SK-N-SH treated with all-trans-retinoic acid at 6 μM for 48 hours (cell line): ENCODE results near the gene SMARCC2.

Experiments
- ATAC-seq: fragments of 200-7000 bp; cut with Tn5 transposase; 3 replicates; pipeline ENCODE4 v1.9.1; 2020; ENCODE audit warnings: mild to moderate bottlenecking, moderate library complexity
- ARNTL ChIP-seq: fragments of 450-650 bp; formaldehyde crosslinking; IDR thresholded peaks from 2 replicates; pipeline ENCODE4 v1.5.0; 2020; ENCODE audit warnings: low read depth, mild to moderate bottlenecking, moderate library complexity, borderline replicate concordance
- BACH2 ChIP-seq: fragments of 250-450 bp; sonication (Bioruptor Pico); IDR thresholded peaks from 2 replicates; pipeline ENCODE4 v1.9.0; 2021; ENCODE audit warnings: mild to moderate bottlenecking, borderline replicate concordance
- CSDC2 ChIP-seq: fragments of 250-450 bp; sonication (Bioruptor Pico); IDR thresholded peaks from 2 replicates; pipeline ENCODE4 v1.5.0; 2020; ENCODE audit warnings: mild to moderate bottlenecking, moderate library complexity
- GLIS3 ChIP-seq: fragments of 250-450 bp; sonication (Bioruptor Pico); IDR thresholded peaks from 2 replicates; pipeline ENCODE4 v1.5.0; 2020; ENCODE audit warnings: mild to moderate bottlenecking, moderate library complexity
- ISL1 ChIP-seq: fragments of 250-450 bp; sonication (Bioruptor Pico); IDR thresholded peaks from 2 replicates; pipeline ENCODE4 v2.1.2; 2022; ENCODE audit warnings: mild to moderate bottlenecking, moderate library complexity
- OSR1 ChIP-seq: fragments of 250-450 bp; sonication (Bioruptor Pico); IDR thresholded peaks from 2 replicates; pipeline ENCODE4 v1.8.0; 2022; ENCODE audit warnings: moderate library complexity, mild to moderate bottlenecking, inconsistent platforms
- PPARA ChIP-seq: fragments of 250-450 bp; sonication (Bioruptor Pico); IDR thresholded peaks from 2 replicates; pipeline ENCODE4 v1.5.0; 2020; ENCODE audit warnings: mild to moderate bottlenecking, borderline replicate concordance
- RARB ChIP-seq: fragments of 250-450 bp; sonication (Bioruptor Pico); IDR thresholded peaks from 2 replicates; pipeline ENCODE4 v1.8.0; 2021; ENCODE audit warnings: mild to moderate bottlenecking, moderate library complexity
- SNAI2 ChIP-seq: fragments of 250-450 bp; sonication (Bioruptor Pico); IDR thresholded peaks from 2 replicates; pipeline ENCODE4 v1.5.0; 2020; ENCODE audit warnings: mild to moderate bottlenecking, moderate library complexity
- TOX ChIP-seq: fragments of 250-450 bp; sonication (Bioruptor Pico); IDR thresholded peaks from 2 replicates; pipeline ENCODE4 v1.8.0; 2021; ENCODE audit warnings: mild to moderate bottlenecking, moderate library complexity, borderline replicate concordance
- ZC3H10 ChIP-seq: fragments of 250-450 bp; sonication (Bioruptor Pico); IDR thresholded peaks from 2 replicates; pipeline ENCODE4 v1.5.1; 2021; ENCODE audit warnings: mild to moderate bottlenecking, moderate library complexity
- ZFP3 ChIP-seq: fragments of 250-450 bp; sonication (Bioruptor Pico); IDR thresholded peaks from 2 replicates; pipeline ENCODE4 v1.5.0; 2020; ENCODE audit warnings: mild to moderate bottlenecking, moderate library complexity
- ZFP30 ChIP-seq: fragments of 450-650 bp; formaldehyde crosslinking; IDR thresholded peaks from 2 replicates; pipeline ENCODE4 v1.5.0; 2022; ENCODE audit warnings: mild to moderate bottlenecking, moderate library complexity
- ZNF565 ChIP-seq: fragments of 450-650 bp; formaldehyde crosslinking; conservative IDR thresholded peaks from 2 replicates; pipeline ENCODE4 v1.5.0; 2020; ENCODE audit warnings: low read depth, mild to moderate bottlenecking, moderate library complexity
- ZNF70 ChIP-seq: fragments of 450-650 bp; formaldehyde crosslinking; IDR thresholded peaks from 2 replicates; pipeline ENCODE4 v1.5.0; 2020; ENCODE audit warnings: mild to moderate bottlenecking, moderate library complexity
- ZNF8 ChIP-seq: fragments of 450-650 bp; formaldehyde crosslinking; IDR thresholded peaks from 2 replicates; pipeline ENCODE4 v1.5.0; 2020; ENCODE audit warnings: mild to moderate bottlenecking, moderate library complexity
- TF ChIP-seq, protein P1 (sequence below): fragments of 250-450 bp; sonication (Bioruptor Pico); IDR thresholded peaks from 2 replicates; pipeline ENCODE4 v1.5.0; 2020; ENCODE audit warnings: mild to moderate bottlenecking, moderate library complexity
- TF ChIP-seq, protein P2 (sequence below): fragments of 250-450 bp; sonication (Bioruptor Pico); IDR thresholded peaks from 2 replicates; pipeline ENCODE4 v1.5.1; 2020; ENCODE audit warnings: low read depth, mild to moderate bottlenecking, moderate library complexity
- TF ChIP-seq, protein P3 (sequence below): fragments of 250-450 bp; sonication (Bioruptor Pico); IDR thresholded peaks from 2 replicates; pipeline ENCODE4 v1.8.0; 2021; ENCODE audit warnings: low read depth, mild to moderate bottlenecking, moderate library complexity, borderline replicate concordance
- TF ChIP-seq, protein P4 (sequence below): fragments of 250-450 bp; sonication (Bioruptor Pico); IDR thresholded peaks from 2 replicates; pipeline ENCODE4 v1.5.1; 2021; ENCODE audit warnings: mild to moderate bottlenecking, moderate library complexity

The SMARCC2 gene

DNA sequence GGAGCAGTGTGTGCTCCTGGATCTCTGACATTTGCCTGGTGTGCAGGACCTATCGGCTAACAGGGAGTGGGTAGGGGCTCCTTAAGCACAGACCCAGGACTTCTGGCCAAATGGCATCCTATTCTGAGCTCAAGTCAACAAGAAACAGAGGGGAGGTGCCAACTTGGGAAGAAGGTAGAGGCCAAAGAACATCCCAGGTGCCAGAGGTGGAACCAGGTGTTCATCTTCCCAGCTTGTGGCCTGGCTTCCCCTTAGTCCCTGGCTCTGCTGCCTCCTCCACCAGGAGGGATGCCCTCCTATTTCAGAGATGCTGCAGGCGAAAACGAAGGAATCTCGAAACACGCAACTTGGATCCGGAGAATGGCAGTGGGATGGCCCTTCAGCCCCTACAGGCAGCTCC lies 46.8 kb upstream of the SMARCC2 start:
- no peak for ATAC-seq
- TF ChIP-seq TOX = no peak
- no peak for TF ChIP-seq ZNF70 (CRISPR knock-in tag)
- no peak for TF ChIP-seq ZC3H10 (CRISPR knock-in tag)
- no peak for TF ChIP-seq PPARA (CRISPR knock-in tag)
- TF ChIP-seq, protein P1, sequence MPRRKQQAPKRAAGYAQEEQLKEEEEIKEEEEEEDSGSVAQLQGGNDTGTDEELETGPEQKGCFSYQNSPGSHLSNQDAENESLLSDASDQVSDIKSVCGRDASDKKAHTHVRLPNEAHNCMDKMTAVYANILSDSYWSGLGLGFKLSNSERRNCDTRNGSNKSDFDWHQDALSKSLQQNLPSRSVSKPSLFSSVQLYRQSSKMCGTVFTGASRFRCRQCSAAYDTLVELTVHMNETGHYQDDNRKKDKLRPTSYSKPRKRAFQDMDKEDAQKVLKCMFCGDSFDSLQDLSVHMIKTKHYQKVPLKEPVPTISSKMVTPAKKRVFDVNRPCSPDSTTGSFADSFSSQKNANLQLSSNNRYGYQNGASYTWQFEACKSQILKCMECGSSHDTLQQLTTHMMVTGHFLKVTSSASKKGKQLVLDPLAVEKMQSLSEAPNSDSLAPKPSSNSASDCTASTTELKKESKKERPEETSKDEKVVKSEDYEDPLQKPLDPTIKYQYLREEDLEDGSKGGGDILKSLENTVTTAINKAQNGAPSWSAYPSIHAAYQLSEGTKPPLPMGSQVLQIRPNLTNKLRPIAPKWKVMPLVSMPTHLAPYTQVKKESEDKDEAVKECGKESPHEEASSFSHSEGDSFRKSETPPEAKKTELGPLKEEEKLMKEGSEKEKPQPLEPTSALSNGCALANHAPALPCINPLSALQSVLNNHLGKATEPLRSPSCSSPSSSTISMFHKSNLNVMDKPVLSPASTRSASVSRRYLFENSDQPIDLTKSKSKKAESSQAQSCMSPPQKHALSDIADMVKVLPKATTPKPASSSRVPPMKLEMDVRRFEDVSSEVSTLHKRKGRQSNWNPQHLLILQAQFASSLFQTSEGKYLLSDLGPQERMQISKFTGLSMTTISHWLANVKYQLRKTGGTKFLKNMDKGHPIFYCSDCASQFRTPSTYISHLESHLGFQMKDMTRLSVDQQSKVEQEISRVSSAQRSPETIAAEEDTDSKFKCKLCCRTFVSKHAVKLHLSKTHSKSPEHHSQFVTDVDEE (CRISPR knock-in tag) = no peak
- TF ChIP-seq GLIS3 (CRISPR knock-in tag) = no peak
- no peak for TF ChIP-seq ARNTL (CRISPR knock-in tag)
- no peak for TF ChIP-seq ZFP3 (CRISPR knock-in tag)
- TF ChIP-seq, protein P2, sequence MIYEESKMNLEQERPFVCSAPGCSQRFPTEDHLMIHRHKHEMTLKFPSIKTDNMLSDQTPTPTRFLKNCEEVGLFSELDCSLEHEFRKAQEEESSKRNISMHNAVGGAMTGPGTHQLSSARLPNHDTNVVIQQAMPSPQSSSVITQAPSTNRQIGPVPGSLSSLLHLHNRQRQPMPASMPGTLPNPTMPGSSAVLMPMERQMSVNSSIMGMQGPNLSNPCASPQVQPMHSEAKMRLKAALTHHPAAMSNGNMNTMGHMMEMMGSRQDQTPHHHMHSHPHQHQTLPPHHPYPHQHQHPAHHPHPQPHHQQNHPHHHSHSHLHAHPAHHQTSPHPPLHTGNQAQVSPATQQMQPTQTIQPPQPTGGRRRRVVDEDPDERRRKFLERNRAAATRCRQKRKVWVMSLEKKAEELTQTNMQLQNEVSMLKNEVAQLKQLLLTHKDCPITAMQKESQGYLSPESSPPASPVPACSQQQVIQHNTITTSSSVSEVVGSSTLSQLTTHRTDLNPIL (CRISPR knock-in tag) = no peak
- TF ChIP-seq OSR1 (CRISPR knock-in tag) = no peak
- no peak for TF ChIP-seq RARB (CRISPR knock-in tag)
- TF ChIP-seq ZNF565 (CRISPR knock-in tag) = no peak
- no peak for TF ChIP-seq ISL1 (CRISPR knock-in tag)
- TF ChIP-seq, protein P3, sequence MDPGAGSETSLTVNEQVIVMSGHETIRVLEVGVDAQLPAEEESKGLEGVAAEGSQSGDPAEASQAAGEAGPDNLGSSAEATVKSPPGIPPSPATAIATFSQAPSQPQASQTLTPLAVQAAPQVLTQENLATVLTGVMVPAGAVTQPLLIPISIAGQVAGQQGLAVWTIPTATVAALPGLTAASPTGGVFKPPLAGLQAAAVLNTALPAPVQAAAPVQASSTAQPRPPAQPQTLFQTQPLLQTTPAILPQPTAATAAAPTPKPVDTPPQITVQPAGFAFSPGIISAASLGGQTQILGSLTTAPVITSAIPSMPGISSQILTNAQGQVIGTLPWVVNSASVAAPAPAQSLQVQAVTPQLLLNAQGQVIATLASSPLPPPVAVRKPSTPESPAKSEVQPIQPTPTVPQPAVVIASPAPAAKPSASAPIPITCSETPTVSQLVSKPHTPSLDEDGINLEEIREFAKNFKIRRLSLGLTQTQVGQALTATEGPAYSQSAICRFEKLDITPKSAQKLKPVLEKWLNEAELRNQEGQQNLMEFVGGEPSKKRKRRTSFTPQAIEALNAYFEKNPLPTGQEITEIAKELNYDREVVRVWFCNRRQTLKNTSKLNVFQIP (CRISPR knock-in tag) = no peak
- no peak for TF ChIP-seq ZNF8 (CRISPR knock-in tag)
- TF ChIP-seq, protein P4, sequence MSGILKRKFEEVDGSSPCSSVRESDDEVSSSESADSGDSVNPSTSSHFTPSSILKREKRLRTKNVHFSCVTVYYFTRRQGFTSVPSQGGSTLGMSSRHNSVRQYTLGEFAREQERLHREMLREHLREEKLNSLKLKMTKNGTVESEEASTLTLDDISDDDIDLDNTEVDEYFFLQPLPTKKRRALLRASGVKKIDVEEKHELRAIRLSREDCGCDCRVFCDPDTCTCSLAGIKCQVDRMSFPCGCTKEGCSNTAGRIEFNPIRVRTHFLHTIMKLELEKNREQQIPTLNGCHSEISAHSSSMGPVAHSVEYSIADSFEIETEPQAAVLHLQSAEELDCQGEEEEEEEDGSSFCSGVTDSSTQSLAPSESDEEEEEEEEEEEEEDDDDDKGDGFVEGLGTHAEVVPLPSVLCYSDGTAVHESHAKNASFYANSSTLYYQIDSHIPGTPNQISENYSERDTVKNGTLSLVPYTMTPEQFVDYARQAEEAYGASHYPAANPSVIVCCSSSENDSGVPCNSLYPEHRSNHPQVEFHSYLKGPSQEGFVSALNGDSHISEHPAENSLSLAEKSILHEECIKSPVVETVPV = no peak

DNA sequence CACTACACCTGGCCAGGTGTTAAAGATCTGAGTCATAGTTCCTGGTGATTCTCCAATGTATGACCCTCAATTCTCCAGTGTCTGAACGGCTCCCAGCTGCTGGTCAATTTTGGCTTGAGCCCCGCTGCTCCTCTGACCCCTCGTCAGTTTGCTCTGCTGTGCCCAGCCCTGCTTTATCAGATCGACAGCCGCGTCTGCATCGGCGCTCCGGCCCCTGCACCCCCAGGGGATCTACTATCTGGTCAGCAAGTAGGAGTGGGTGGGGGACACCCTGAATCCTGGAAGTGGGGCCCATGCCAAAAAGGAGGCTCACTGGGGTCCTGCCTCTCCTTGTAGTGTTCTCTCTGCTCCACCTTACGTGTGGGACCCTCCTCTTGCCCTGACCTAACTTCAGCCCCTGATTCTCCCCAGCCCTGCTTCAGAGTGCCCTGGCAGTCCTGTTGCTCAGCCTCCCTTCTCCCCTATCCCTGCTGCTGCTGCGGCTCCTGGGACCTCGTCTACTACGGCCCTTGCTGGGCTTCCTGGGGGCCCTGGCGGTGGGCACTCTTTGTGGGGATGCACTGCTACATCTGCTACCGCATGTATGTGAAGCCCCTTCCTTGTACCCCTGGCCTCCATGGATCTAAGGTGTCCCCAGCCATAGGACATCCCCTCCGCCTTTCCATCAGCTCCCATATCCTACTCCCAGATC lies 45.6 kb upstream of the SMARCC2 start:
- ATAC-seq = peak; percentile 12
- TF ChIP-seq OSR1 (CRISPR knock-in tag) (no peak), ZFP30 (CRISPR knock-in tag) (no peak), RARB (CRISPR knock-in tag) (no peak), ZNF70 (CRISPR knock-in tag) (no peak), BACH2 (CRISPR knock-in tag) (no peak), PPARA (CRISPR knock-in tag) (no peak), ARNTL (CRISPR knock-in tag) (no peak), SNAI2 (no peak), ZC3H10 (CRISPR knock-in tag) (no peak), TOX (no peak), ZNF8 (CRISPR knock-in tag) (no peak), ZFP3 (CRISPR knock-in tag) (no peak), CSDC2 (CRISPR knock-in tag) (no peak), ZNF565 (CRISPR knock-in tag) (no peak)
- TF ChIP-seq, protein P3 (CRISPR knock-in tag) = no peak
- TF ChIP-seq, protein P4 = no peak
- TF ChIP-seq, protein P1 (CRISPR knock-in tag) = no peak
- TF ChIP-seq, protein P2 (CRISPR knock-in tag) = no peak
